HG03575 (cell line): Measurements from ENCODE around the gene SSNA1.

Source experiments
- ATAC-seq: cut with Tn5 transposase; IDR thresholded peaks from one replicate; pipeline ENCODE4 v1.9.1; 2021; ENCODE audit not compliant: unreplicated experiment, insufficient number of reproducible peaks, low FRiP score; ENCODE audit errors: extremely low read depth

The SSNA1 gene

DNA sequence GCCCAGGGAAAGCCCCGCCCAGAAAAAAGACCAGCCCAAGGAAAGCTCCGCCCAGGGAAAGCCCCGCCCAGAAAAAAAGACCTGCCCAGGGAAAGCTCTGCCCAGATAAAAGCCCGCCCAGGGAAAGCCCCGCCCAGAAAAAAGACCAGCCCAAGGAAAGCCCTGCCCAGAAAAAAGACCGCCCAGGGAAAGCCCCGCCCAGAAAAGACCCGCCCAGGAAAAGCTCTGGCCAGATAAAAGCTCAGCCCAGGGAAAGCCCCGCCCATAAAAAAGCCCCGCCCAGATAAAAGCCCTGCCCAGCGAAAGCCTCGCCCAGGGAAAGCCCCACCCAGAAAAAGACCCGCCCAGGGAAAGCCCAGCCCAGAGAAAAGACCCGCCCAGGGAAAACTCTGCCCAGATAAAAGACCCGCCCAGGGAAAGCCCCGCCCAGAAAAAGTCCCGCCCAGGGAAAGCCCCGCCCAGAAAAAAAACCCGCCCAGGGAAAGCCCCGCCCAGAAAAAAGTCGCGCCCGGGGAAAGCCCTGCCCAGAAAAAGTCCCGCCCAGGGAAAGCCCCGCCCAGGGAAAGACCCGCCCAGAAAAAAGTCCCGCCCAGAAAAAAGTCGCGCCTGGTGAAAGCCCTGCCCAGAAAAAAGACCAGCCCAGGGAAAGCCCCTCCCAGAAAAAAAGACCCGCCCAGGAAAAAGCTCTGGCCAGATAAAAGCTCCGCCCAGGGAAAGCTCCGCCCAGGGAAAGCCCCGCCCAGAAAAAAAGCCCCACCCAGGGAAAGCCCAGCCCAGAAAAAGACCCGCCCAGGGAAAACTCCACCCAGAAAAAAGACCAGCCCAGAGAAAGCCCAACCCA is 37.6 kb upstream of the SSNA1 start:
- ATAC-seq: no peak

DNA sequence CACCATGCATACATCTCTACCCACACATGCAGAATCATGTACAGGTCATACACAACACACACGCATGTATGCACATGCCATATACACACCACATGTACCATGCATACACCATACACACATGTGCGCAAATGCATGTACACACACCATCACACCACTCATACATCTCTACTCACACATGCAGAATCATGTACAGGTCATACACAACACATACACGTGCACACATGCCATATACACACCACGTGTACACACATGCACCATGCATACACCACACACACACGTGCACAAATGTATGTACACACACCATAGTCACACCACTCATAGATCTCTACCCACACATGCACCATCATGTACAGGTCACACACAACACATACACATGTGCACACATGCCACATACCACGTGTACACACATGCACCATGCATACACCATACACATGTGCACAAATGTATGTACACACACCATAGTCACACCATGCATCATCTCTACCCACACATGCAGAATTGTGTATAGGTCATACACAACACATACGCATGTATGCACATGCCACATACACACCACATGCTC is 35.6 kb upstream of the SSNA1 start:
- no peak for ATAC-seq

DNA sequence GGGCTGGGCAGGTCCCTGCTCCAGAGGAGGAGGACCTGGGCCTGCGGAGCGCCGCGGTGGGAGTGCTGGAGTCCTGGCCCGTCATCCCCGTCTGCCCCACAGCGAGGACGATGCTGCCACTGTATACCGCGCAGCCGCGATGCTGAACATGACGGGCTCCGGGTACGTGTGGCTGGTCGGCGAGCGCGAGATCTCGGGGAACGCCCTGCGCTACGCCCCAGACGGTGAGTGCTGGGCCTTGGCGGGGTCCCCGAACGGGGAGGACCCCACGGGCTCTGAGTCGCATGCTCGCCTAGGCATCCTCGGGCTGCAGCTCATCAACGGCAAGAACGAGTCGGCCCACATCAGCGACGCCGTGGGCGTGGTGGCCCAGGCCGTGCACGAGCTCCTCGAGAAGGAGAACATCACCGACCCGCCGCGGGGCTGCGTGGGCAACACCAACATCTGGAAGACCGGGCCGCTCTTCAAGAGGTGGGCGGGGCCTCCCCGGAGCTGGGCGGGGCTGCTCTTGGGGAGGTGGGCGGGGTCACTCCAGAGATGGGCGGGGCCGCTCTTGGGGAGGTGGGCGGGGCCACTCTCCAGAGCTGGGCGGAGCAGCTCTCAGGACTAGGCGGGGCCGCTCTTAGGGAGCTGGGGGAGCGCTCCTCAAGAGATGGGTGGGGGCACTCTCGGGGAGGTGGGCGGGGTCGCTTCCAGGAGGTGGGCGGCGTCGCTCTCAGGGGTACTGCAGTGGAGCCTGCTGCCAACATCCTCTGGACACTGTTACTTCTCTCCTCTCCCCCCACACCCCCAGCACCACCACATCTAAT is 31.7 kb upstream of the SSNA1 start:
- no peak for ATAC-seq

DNA sequence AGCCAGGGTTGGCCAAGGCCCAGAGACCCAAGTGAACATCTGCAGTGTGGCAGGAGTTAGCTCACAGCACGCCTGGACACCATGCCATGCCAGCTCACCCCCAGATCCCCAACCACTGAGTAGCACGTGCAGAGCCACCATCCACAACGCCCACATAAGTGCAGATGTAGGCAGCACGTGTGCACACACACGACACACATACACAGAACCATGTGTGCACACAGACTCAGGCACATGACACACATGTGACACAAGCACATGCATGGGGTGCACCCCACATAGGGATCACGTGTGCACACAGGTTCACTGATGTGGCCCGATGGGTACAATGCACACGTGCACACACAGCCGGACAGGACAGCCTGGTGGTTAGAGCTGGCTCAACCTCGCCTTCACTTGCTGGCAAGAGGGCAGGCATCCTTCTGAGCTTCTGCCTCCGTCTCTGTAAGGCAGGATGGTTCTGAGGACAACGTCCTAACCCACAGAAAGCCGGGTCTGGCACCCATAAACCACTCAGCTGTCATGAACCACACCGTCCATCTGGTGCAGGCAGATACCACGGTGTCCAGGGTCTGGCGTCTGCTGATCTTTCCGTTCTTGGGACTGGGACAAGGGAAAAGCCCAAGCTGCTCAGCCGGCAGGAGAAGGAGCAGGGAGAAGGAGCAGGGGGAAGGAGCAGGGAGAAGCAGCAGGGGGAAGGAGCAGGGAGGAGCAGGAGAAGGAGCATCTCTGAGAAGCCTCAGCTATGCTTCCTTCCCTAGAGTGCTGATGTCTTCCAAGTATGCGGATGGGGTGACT is 30.7 kb upstream of the SSNA1 start:
- ATAC-seq: no peak

DNA sequence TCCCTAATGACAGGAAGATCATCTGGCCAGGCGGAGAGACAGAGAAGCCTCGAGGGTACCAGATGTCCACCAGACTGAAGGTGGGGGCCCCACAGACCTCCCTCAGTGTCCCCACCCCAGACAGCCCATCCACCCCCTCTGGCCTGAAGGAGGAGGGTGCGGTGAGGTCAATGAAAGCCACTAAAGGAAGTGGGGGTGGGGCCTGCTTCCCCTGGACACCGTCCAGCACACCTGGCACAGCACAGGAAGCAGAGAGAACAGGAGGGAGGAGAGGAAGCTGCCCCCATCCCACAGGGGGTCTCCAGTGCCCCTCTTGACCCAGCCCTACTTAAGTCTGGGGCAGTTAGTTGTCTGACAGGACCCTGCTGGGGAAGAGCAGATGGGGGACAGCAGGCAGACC is 29.9 kb upstream of the SSNA1 start:
- ATAC-seq: no peak

DNA sequence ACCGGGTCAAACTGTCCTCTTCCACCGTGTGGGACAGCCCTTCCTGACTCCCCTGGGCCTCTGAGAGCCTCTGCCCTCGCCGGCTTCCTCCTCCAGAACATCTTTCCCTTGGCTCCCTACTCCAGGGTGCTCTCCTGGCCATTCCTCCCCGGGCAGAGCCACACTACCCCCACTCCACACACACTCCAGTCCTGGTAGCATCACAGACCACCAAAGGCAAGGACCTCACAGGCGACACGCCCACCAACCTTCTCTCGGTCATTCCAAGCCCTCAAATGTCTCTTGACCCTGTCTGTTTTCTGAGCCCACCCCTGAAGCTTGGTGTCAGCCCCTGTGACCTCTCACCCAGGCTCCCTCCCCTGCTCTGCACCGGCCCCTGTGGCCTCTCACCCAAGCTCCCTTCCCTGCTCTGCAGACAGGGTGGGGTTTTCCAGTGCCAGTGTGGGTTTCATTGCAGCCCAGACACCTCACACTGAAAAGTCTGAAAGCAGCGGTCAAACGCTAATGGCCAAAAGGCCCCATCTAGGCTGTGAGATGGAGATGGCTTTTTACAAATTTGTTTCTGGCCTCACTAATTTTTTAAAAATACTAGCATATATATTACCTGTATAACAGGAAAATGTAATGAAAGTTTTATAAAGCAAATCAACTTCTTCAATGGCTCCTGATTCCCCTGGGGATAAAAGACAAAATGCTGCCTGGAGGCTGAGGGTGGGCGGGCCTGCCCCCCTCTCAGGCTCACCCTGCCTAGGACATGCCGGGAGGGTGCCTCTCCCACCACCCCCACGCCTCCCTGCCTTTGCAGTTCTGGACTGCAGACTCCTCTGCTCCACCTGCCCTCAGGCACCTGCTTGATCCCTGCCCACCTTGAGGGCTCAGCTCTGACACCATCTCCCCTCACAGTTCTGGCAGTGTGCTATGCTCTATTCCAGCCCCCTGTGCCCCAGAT is 29.1 kb upstream of the SSNA1 start:
- ATAC-seq: no peak

DNA sequence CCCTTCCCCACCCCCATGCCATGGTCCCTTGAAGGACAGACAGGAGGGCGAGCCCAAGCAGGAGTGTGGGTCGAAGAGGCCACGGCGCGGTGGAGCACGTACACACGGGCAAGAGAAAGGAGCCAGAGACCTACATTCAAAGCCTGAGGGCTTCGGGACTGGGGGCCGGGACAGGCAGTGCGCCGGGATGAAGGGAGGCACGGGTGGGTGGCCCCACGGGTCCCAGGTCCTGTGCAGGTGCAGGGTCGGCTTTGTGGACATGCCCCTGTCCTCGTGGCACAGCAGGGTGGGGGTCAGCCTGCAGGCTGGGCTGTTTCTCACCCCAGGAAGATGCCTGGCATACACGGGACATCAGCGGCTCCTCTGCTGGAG is 28.4 kb upstream of the SSNA1 start:
- ATAC-seq: no peak

DNA sequence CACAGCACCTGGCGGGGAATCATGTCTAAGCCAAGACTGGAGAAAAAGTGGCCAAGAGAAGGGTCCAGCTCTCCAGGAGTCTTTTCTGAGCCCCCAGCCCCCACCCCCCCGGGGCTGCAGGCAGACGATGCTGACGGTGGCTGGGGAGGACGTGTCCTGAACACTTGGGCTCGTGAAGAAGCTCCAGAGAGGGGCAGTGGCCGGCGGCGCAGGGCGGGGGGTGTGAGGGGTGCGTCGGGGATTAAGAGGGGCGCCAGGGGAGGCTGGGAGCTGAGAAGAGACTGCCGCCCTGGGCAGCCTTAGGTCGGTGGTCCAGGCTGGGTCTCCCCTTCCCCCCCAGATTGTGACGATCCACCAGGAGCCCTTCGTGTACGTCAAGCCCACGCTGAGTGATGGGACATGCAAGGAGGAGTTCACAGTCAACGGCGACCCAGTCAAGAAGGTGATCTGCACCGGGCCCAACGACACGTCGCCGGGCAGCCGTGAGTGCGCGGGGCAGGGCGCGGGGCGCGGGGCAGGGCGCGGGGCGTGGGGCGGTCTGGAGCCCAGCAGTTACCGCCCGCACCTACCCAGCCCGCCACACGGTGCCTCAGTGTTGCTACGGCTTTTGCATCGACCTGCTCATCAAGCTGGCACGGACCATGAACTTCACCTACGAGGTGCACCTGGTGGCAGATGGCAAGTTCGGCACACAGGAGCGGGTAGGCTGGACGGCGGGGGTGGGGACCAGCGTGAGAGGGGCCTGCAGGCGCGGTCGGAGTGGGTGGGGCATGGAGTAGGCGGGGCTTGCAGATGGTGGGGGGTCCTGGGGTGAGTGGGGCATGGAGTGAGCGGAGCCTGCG is 27.5 kb upstream of the SSNA1 start:
- ATAC-seq: no peak

DNA sequence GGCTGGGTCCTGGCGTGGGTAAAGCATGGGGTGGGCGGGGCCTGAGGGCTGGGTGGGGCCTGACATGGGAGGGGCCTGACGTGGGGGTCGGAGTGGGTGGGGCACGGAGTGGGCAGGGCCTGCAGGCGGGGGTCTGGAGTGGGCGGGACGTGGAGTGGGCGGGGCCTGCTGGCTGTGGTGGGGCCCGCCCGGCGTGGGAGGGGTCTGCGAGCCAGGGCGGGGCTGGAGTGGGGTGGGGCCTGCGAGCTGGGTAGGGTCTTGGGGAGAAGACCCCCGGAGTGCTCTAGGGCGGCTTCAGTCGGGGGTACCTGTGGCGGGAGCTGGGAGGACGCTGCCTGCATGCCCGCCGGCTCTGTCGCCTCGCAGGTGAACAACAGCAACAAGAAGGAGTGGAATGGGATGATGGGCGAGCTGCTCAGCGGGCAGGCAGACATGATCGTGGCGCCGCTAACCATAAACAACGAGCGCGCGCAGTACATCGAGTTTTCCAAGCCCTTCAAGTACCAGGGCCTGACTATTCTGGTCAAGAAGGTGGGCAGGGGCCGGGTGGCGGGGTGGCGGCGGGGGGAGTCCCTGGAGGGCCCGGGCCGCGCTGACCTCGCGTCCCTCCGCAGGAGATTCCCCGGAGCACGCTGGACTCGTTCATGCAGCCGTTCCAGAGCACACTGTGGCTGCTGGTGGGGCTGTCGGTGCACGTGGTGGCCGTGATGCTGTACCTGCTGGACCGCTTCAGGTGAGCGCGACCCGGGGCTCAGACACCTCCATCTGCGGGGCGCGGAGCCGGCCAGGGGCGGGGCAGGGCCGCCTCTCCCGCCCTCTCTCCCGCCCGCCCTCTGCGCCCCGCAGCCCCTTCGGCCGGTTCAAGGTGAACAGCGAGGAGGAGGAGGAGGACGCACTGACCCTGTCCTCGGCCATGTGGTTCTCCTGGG is 26.7 kb upstream of the SSNA1 start:
- no peak for ATAC-seq

DNA sequence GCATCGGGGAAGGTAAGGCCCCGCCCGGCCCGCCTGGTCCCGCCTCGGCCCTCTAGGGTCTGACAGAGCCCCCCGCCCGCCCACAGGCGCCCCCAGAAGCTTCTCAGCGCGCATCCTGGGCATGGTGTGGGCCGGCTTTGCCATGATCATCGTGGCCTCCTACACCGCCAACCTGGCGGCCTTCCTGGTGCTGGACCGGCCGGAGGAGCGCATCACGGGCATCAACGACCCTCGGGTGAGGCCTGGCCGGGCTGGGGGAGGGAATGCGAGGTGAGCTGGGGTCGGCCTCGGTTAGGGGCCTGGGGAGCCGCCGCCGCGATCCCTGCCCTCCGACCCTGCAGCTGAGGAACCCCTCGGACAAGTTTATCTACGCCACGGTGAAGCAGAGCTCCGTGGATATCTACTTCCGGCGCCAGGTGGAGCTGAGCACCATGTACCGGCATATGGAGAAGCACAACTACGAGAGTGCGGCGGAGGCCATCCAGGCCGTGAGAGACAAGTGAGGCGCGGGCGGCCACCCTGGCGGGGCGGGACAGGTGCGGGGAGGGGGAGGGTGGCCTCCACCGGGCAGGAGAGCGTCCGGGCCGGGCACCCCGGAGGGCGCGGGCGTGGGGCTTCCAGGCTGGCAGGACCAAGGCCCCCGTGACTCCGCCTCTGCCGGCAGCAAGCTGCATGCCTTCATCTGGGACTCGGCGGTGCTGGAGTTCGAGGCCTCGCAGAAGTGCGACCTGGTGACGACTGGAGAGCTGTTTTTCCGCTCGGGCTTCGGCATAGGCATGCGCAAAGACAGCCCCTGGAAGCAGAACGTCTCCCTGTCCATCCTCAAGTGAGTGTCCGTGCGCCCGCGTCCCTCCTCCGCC is 25.7 kb upstream of the SSNA1 start:
- no peak for ATAC-seq

DNA sequence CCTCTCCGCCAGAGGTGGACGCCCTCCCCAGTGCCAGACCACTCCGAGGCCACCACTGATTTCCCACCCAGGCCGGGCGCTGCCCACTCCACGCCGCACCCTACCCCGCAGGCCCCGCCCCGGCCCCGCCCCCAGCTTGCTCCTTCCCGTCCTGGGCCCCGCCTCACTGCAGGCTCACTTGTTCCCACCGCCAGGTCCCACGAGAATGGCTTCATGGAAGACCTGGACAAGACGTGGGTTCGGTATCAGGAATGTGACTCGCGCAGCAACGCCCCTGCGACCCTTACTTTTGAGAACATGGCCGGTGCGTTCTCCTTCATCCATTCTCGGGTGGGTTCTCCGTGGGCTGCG is 25.1 kb upstream of the SSNA1 start:
- ATAC-seq: no peak

DNA sequence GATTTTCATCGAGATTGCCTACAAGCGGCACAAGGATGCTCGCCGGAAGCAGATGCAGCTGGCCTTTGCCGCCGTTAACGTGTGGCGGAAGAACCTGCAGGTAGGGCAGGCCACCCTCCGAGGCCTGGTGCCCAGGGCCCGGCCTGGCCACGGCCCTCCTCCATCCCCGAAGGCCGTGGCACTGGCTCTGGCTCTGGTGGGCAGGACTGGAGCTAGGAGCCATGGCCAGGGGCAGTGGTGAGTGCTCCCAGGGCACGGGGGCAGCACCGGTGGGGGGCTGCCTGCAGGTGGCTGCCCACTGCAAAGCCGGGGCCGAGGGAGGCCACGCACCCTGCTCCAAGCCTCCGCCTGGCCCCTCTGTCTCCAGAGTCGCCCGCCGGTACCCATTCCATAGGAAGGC is 24.7 kb upstream of the SSNA1 start:
- ATAC-seq: no peak

DNA sequence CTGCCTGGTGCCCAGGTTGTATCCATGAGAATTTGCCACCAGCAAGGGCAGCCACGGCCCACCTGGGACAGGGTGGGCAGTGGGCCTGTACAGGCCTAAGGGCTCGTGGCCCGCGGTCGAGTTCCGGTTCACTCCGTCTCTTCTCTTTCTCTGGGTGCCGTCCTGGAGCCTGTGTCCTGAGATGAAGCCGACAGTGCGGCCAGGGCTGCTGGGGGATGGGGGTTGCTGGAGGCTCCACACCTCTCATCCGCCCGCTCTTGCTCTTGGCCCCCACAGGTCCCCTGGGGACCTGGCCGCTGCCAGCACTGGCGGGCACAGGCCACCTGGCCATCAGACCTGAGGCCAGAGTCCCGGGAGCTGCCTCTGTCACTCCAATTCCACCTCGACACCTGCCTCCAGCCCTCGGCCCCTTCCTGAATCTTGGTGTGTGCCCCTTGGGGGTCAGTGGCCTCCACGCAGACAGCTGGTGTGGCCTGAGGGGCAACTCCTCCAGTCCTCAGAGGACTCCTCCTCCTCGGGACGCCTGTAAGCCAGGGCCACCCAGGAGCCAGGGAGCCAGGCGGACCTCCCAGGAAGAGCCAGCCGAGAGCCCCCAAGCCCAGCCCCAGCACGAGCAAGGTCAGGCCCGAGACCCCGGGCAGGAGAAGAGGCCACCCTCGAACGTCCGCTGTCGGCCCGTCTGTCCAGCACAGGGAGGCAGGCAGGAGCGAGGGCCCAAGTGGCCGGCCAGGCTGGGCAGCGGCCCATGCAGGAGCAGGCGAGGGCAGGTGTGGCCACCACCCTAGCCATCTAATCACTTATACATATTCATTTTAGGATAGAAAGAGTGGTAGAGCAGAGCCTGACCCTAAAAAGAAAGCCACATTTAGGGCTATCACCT is 23.9 kb upstream of the SSNA1 start:
- no peak for ATAC-seq

DNA sequence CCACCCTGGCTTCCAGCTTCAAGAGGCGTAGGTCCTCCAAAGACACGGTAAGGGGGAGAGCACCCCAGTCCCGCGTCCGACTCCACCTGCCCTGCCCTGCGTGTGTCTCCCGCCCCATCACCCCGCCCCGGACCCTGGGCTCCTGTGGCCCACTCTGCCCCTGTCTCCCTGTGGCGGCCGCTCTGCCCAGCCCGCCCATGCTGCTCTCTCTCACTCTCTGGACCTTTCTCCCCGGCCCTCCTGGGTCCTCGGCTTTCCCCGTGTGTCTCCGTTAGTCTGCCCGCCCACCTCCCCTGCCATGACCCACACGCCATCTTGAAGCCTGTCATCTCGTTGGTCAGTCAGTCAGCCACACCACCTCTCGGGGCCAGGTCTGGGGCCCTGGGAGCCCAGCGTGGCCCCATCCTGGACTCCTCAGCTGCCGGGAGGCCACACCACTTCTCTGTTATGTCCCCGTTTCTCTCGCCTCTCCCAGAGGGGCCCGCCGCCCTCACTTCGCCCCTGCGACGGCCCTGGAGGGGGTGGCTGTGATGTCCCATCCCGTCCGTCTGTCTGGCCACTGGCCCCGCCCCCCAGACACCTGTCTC is 23.1 kb upstream of the SSNA1 start:
- no peak for ATAC-seq
